ENCODE data around the gene BBS7. TPM values are rescaled to one million over a fixed set of nuclear protein-coding genes. Genes with fewer than 3 reads are reported as not detected.

Gene BBS7
- total RNA-seq, 4 donors from 2014 or later, result 12.6 to 17.6 (median 14.0) TPM

- DNase-seq, result no peak
- Histone ChIP-seq H3K27ac (no peak overlapping the region), H3K4me1 (no peaks in the 10 kb centered on the region), H3K27me3 (peaks cover 13% of the 10 kb centered on the region), H3K36me3 (no peaks in the 10 kb centered on the region), H3K4me3 (no peak overlapping the region), H3K9me3 (no peaks in the 10 kb centered on the region)
- WGBS, 2 donors (ENCODE audit: low coverage in 1 of 2), result 72 to 75% methylated on average over 4 to 5 of the region's 5 CpGs
- in situ Hi-C loops (cut with MboI; ENCODE audit: low pct_ligation_motif_present in 1 of 4, low pct_unique_long_range_greater_than_20kb in 1 of 4, low sequenced_read_pairs in 3 of 4), result no loop called here
- intact Hi-C loops (cut with DNase I; ENCODE audit: low total_unique reads), result no loop called here
- TF ChIP-seq CTCF (IDR thresholded peaks at IDR 0.05) (no peak), POLR2AphosphoS5 (IDR thresholded peaks at IDR 0.05) (no peak), EP300 (IDR thresholded peaks at IDR 0.05; ENCODE audit: low read depth) (no peak), POLR2A (IDR thresholded peaks at IDR 0.05) (no peak)
Measured at GRCh38 chr4:121794505-121795188, 75.6 kb downstream of the BBS7 start.

DNA sequence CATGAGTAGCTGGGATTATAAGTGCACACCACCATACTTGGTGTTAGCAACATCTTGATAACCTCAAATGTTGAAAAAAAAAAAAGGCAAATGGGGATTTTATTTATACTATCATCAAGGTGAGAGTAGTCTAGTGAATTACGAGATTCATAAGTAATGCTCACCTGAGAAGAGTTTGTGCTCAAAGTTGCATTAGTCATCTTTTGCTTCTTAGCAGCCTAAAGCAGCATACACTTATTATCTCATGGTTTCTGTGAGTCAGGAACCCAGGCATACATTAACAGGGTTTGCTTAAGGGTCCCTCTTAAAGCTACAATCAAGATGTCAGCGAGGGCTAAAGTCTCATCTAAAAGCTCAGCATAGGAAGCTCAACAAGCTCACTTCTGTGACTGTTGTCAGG lies 77.3 kb downstream of the BBS7 start:
- in situ Hi-C loops (cut with MboI; ENCODE audit: low pct_ligation_motif_present in 1 of 4, low pct_unique_long_range_greater_than_20kb in 1 of 4, low sequenced_read_pairs in 3 of 4) (no loop called here), intact Hi-C loops (cut with DNase I; ENCODE audit: low total_unique reads) (no loop called here)
- no peaks in the 10 kb centered on the region for H3K36me3 ChIP-seq
- no peak overlapping the region for H3K27ac ChIP-seq
- no peak overlapping the region for H3K4me3 ChIP-seq
- H3K9me3 ChIP-seq, result no peaks in the 10 kb centered on the region
- 92 to 100% methylated on average over 2 of the region's 2 CpGs for WGBS, 2 donors (ENCODE audit: low coverage in 1 of 2)
- no peak for DNase-seq
- H3K4me1 ChIP-seq, result no peaks in the 10 kb centered on the region
- H3K27me3 ChIP-seq, result peaks cover 15% of the 10 kb centered on the region
- TF ChIP-seq POLR2A (IDR thresholded peaks at IDR 0.05) (no peak), CTCF (IDR thresholded peaks at IDR 0.05) (no peak), EP300 (IDR thresholded peaks at IDR 0.05; ENCODE audit: low read depth) (no peak), POLR2AphosphoS5 (IDR thresholded peaks at IDR 0.05) (no peak)

GRCh38 chr4:121791481-121791880 lies 78.8 kb downstream of the BBS7 start:
- Histone ChIP-seq H3K9me3 (no peaks in the 10 kb centered on the region), H3K36me3 (no peaks in the 10 kb centered on the region), H3K4me1 (no peaks in the 10 kb centered on the region), H3K4me3 (no peak overlapping the region), H3K27ac (no peak overlapping the region), H3K27me3 (peaks cover 23% of the 10 kb centered on the region)
- in situ Hi-C loops (cut with MboI; ENCODE audit: low pct_ligation_motif_present in 1 of 4, low pct_unique_long_range_greater_than_20kb in 1 of 4, low sequenced_read_pairs in 3 of 4), result no loop called here
- no peak for DNase-seq
- TF ChIP-seq POLR2AphosphoS5 (IDR thresholded peaks at IDR 0.05), result no peak
- TF ChIP-seq POLR2A (IDR thresholded peaks at IDR 0.05), result no peak
- TF ChIP-seq CTCF (IDR thresholded peaks at IDR 0.05), result no peak
- no peak for TF ChIP-seq EP300 (IDR thresholded peaks at IDR 0.05; ENCODE audit: low read depth)
- intact Hi-C loops (cut with DNase I; ENCODE audit: low total_unique reads), result no loop called here
- 83 to 89% methylated on average over 4 to 5 of the region's 5 CpGs for WGBS, 2 donors (ENCODE audit: low coverage in 1 of 2)

DNA sequence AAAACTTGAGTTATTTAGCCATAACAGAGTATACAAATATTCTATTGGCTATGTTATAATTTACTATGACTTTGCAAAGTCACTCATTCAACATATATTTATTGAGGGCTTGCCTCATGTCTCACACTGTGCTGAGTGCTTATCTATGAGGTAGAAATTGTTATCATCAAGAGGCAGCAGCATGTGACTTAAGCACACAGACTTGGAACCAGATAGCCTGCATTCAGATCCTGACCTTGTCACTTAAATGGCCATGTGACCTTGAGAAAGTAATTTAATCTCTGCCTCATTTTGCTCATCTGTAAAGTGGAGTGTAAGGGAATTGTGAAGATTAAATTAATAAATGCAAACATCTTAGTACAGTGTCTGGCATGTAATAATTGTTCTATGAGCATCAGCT lies 79.3 kb downstream of the BBS7 start:
- Histone ChIP-seq H3K36me3 (no peaks in the 10 kb centered on the region), H3K27ac (no peak overlapping the region), H3K27me3 (peaks cover 23% of the 10 kb centered on the region), H3K4me3 (no peak overlapping the region), H3K4me1 (no peaks in the 10 kb centered on the region), H3K9me3 (no peaks in the 10 kb centered on the region)
- intact Hi-C loops (cut with DNase I; ENCODE audit: low total_unique reads) (no loop called here), in situ Hi-C loops (cut with MboI; ENCODE audit: low pct_ligation_motif_present in 1 of 4, low pct_unique_long_range_greater_than_20kb in 1 of 4, low sequenced_read_pairs in 3 of 4) (no loop called here)
- DNase-seq, result no peak
- TF ChIP-seq POLR2AphosphoS5 (IDR thresholded peaks at IDR 0.05) (no peak), CTCF (IDR thresholded peaks at IDR 0.05) (no peak), EP300 (IDR thresholded peaks at IDR 0.05; ENCODE audit: low read depth) (no peak), POLR2A (IDR thresholded peaks at IDR 0.05) (no peak)
